Transverse colon (tissue), 4 donors: ENCODE results near the gene ZXDA. TPM values are rescaled to one million over a fixed set of nuclear protein-coding genes. Genes with fewer than 3 reads are reported as not detected.

Experiments used
- DNase-seq: peaks from one replicate; pipeline ENCODE4 v3.0.0-alpha.2; 2019
- H3K27ac ChIP-seq, 4 donors: fragments of 200-600 bp; sonication (generic); 2 replicates each; pipeline ENCODE4 v1.5.1; 2016 to 2018; ENCODE audit warnings: inconsistent platforms in 4 of 4
- H3K27me3 ChIP-seq: fragments of 200-600 bp; sonication (generic); 2 replicates; pipeline ENCODE4 v1.5.1; 2017; ENCODE audit warnings: inconsistent platforms
- H3K36me3 ChIP-seq, 4 donors: fragments of 200-600 bp; sonication (generic); 2 replicates each; pipeline ENCODE4 v1.5.1; 2017 to 2019; ENCODE audit warnings: inconsistent platforms in 4 of 4
- H3K4me1 ChIP-seq, 4 donors: fragments of 200-600 bp; sonication (generic); 2 replicates each; pipeline ENCODE4 v1.5.1; 2017 to 2020; ENCODE audit warnings: inconsistent platforms in 4 of 4
- H3K4me3 ChIP-seq, 4 donors: fragments of 200-600 bp; sonication (generic); 1 replicate in 1 of 4; 2 replicates in 3 of 4; pipeline versions ENCODE4 v1.5.1 to v1.6.1; 2017 to 2019; ENCODE audit warnings: inconsistent platforms in 4 of 4
- H3K9me3 ChIP-seq, 2 donors: fragments of 200-600 bp; sonication (generic); 2 replicates each; pipeline ENCODE4 v1.5.1; 2017 to 2019; ENCODE audit warnings: inconsistent platforms in 2 of 2
- CTCF ChIP-seq, 5 experiments: fragments of 200-600 bp in 3 of 5; fragments of 450-650 bp in 2 of 5; sonication (generic) in 3 of 5; IDR thresholded peaks; 1 replicate in 2 of 5; 2 replicates in 3 of 5; pipeline ENCODE4 v1.5.1; 2016 to 2017; ENCODE audit warnings: antibody characterized with exemption in 5 of 5, inconsistent platforms in 3 of 5, mild to moderate bottlenecking in 2 of 5, moderate library complexity in 1 of 5
- EP300 ChIP-seq: sonication (generic); formaldehyde crosslinking; IDR thresholded peaks from one replicate; pipeline ENCODE4 v1.6.1; 2017; ENCODE audit warnings: antibody characterized with exemption, low read depth
- POLR2A ChIP-seq: fragments of 450-650 bp; IDR thresholded peaks from one replicate; pipeline ENCODE4 v1.6.1; 2016; ENCODE audit warnings: antibody characterized with exemption, mild to moderate bottlenecking, moderate library complexity
- POLR2AphosphoS5 ChIP-seq, 3 donors: sonication (generic); formaldehyde crosslinking; IDR thresholded peaks; one replicate each; pipeline ENCODE4 v1.6.1; 2016; ENCODE audit warnings: antibody characterized with exemption in 3 of 3
- WGBS, 2 donors: methylation state at CpG; one replicate each; pipeline ENCODE4 v1.1.5; 2018; ENCODE audit warnings: low coverage in 1 of 2; 5-methylcytosine and 5-hydroxymethylcytosine counted together
- in situ Hi-C, 4 donors: fragments of 200-750 bp; cut with MboI; loops; one replicate each; pipeline versions ENCODE4 v1.15.0 to v1.15.1; 2017; ENCODE audit warnings: low sequenced_read_pairs in 3 of 4, low pct_ligation_motif_present in 1 of 4, low pct_unique_long_range_greater_than_20kb in 1 of 4
- intact Hi-C: fragments of 100-400 bp; cut with DNase I; formaldehyde crosslinking; loops from one replicate; pipeline ENCODE4 v1.15.1; 2023; ENCODE audit warnings: low total_unique reads
- total RNA-seq, 4 donors: library from RNA; depleted of rRNA; stranded (reverse); fragments of >200 nt; gene quantifications; one replicate each; pipeline ENCODE4 v1.1.0, GENCODE V29; 2016

Gene ZXDA
- total RNA-seq, 4 donors from 2014 or later = 5.2 to 18.7 (median 9.2) TPM

DNA sequence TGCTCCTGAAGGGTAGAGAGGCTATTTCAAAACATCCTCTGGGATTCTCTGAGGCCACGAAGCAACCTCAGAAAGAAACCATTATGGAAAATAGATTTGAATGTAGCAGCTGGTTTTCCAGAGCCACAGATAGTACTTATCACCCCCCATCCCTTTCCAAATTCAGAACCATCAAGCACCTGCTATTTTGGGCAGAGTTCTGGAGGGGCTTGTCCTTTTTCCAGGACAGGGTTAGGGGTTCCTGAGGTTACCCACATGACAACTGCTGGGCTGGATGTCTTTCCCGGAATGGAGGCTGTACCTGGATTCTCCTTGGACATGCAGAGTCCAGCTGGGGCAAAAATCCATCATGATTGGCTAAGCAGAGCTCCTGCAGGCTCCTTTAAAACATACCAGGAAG, 22.0 kb upstream of the ZXDA start:
- intact Hi-C loops (no loop called here), in situ Hi-C loops (no loop called here)

DNA sequence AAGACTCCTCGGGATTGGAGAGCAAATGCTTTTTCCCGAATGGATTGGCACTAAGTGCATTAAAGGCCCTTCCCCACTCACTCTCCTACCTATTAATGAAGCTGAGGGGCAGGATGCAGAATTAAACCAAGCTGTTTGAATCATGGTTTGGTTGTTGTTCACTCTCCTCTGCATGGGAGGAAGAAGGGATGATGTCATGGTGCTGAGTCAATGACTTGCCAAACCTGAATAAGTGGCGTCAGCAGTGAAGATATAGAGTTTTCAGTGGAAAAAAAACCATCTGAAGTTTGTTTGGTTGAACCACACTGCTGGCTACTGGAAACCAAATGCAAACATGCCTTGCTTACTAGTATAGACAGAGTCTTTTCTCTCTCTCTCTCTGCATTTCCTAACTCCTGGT, 19.8 kb upstream of the ZXDA start:
- intact Hi-C loops = no loop called here
- in situ Hi-C loops = no loop called here
- no peaks in the 10 kb centered on the region for H3K9me3 ChIP-seq
- no peak for DNase-seq
- H3K27me3 ChIP-seq = no peaks in the 10 kb centered on the region
- no peaks in the 10 kb centered on the region for H3K36me3 ChIP-seq
- no peak overlapping the region for H3K4me3 ChIP-seq
- H3K27ac ChIP-seq = no peak overlapping the region
- H3K4me1 ChIP-seq = no peaks in the 10 kb centered on the region
- TF ChIP-seq POLR2AphosphoS5 (IDR thresholded peaks at IDR 0.05) (no peak), EP300 (no peak), POLR2A (no peak), CTCF (IDR thresholded peaks at IDR 0.05) (no peak)
- WGBS, 2 donors = 51% methylated on average over 3 of the region's 3 CpGs; no CpG with 5 or more reads in 1 of the 2 donors

More for the DNA sequence above, 22.0 kb upstream of the ZXDA start:
- Histone ChIP-seq H3K27me3 (no peaks in the 10 kb centered on the region), H3K27ac (no peak overlapping the region), H3K4me3 (no peak overlapping the region), H3K36me3 (no peaks in the 10 kb centered on the region), H3K4me1 (no peaks in the 10 kb centered on the region), H3K9me3 (no peaks in the 10 kb centered on the region)
- 24% methylated on average over 2 of the region's 2 CpGs; no CpG with 5 or more reads in 1 of the 2 donors for WGBS, 2 donors
- no peak for TF ChIP-seq POLR2A
- TF ChIP-seq EP300 = no peak
- TF ChIP-seq CTCF (IDR thresholded peaks at IDR 0.05) = no peak
- TF ChIP-seq POLR2AphosphoS5 (IDR thresholded peaks at IDR 0.05) = no peak
- no peak for DNase-seq

DNA sequence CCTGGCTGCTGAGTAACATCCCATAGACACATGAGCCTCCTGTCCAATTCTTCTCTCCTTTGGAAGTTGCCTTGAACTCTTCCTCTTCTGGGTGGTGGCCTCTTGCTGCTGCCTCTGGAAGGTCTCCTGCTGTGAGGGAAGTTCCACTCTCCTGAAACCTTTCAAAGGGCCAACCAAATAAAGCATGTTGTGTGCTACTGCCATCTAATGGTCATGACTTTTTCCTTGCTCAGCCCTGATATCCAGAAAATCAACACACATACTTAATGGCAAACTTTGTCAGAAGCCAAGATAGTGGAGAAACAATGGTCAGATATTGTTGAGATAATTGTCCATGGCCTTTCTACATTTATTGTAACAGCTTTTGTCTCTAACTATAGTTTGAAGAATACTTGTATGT, 19.1 kb upstream of the ZXDA start:
- no peak overlapping the region for H3K4me3 ChIP-seq
- in situ Hi-C loops (loop anchor here in 1 of 4 donors (10.0 kb wide), 1 partner anchor 115 kb away; no protein-coding TSS in a partner anchor), intact Hi-C loops (no loop called here)
- TF ChIP-seq POLR2A (no peak), EP300 (no peak), POLR2AphosphoS5 (IDR thresholded peaks at IDR 0.05) (no peak), CTCF (IDR thresholded peaks at IDR 0.05) (peak in 3 of 5 experiments; percentile 11 to 17 (median 13))
- H3K27ac ChIP-seq = no peak overlapping the region
- no peaks in the 10 kb centered on the region for H3K36me3 ChIP-seq
- DNase-seq = no peak
- H3K4me1 ChIP-seq = no peaks in the 10 kb centered on the region
- H3K27me3 ChIP-seq = no peaks in the 10 kb centered on the region
- H3K9me3 ChIP-seq = no peaks in the 10 kb centered on the region

DNA sequence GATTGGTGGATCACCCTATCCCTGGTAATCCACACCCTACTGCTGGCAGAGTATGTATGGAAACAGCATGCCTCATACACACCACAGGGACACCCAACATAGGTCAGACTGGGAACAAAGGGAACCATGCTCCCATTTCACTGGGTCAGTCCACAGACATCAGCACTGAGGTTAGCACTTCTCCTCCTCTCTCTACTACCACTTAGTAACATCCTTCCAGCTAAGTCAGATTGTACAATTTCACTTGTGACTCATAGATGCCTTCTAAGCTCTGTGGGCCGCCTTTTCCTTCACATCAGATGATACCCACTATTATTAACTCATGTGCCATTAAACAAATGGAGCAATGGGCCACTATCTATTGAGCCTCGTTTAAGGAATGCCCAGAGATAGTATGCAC, 15.5 kb upstream of the ZXDA start:
- in situ Hi-C loops = loop anchor here in 1 of 4 donors (10.0 kb wide), 1 partner anchor 111 kb away; no protein-coding TSS in a partner anchor
- 43 to 73% methylated on average over 2 of the region's 2 CpGs for WGBS, 2 donors
- Histone ChIP-seq H3K27ac (no peak overlapping the region), H3K4me1 (no peaks in the 10 kb centered on the region), H3K9me3 (no peaks in the 10 kb centered on the region), H3K27me3 (no peaks in the 10 kb centered on the region), H3K36me3 (no peaks in the 10 kb centered on the region), H3K4me3 (no peak overlapping the region)
- DNase-seq = no peak
- intact Hi-C loops = no loop called here
- TF ChIP-seq POLR2A = no peak
- no peak for TF ChIP-seq POLR2AphosphoS5 (IDR thresholded peaks at IDR 0.05)
- TF ChIP-seq EP300 = no peak
- no peak for TF ChIP-seq CTCF (IDR thresholded peaks at IDR 0.05)
